NCI-H1092 (cell line): Measurements from ENCODE around the gene HTR7.
A peak's percentile ranks its signal among the peaks of the same experiment; 100 is the strongest.

Experiments
- DNase-seq: peaks from one replicate; lab custom pipeline; 2025; lab: John Stamatoyannopoulos, UW

Gene HTR7

GRCh38 chr10:90804354-90804753 is 53.5 kb downstream of the HTR7 start:
- DNase-seq, result no peak

- DNase-seq, result no peak
These were observed 56.2 kb downstream of the HTR7 start for GRCh38 chr10:90801608-90802007.

- DNase-seq, result no peak
These were observed 57.5 kb downstream of the HTR7 start for GRCh38 chr10:90800232-90800796.

GRCh38 chr10:90799172-90799571 is 58.7 kb downstream of the HTR7 start:
- no peak for DNase-seq

GRCh38 chr10:90798482-90798881 is 59.4 kb downstream of the HTR7 start:
- DNase-seq, result no peak

- no peak for DNase-seq
These were observed 67.4 kb downstream of the HTR7 start for GRCh38 chr10:90790422-90790821.

- DNase-seq, result no peak
These were observed 68.9 kb downstream of the HTR7 start for GRCh38 chr10:90788968-90789367.

- DNase-seq, result no peak
These were observed 69.7 kb downstream of the HTR7 start for GRCh38 chr10:90788199-90788491.

GRCh38 chr10:90787393-90788198 is 70.2 kb downstream of the HTR7 start:
- DNase-seq, result no peak

GRCh38 chr10:90785782-90786181 is 72.1 kb downstream of the HTR7 start:
- no peak for DNase-seq

GRCh38 chr10:90784771-90785170 is 73.1 kb downstream of the HTR7 start:
- no peak for DNase-seq

- no peak for DNase-seq
These were observed 77.4 kb downstream of the HTR7 start for GRCh38 chr10:90780488-90780887.

- DNase-seq, result no peak
These were observed 78.3 kb downstream of the HTR7 start for GRCh38 chr10:90779548-90779947.

GRCh38 chr10:90777621-90778020 is 80.2 kb downstream of the HTR7 start:
- no peak for DNase-seq

GRCh38 chr10:90775351-90776028 is 82.3 kb downstream of the HTR7 start:
- no peak for DNase-seq

GRCh38 chr10:90769946-90770841 is 87.6 kb downstream of the HTR7 start:
- no peak for DNase-seq

- peak; percentile 9 for DNase-seq
These were observed 106.5 kb downstream of the HTR7 start for GRCh38 chr10:90751107-90751997.

- no peak for DNase-seq
These were observed 111.0 kb downstream of the HTR7 start for GRCh38 chr10:90746829-90747228.

- DNase-seq, result no peak
These were observed 112.3 kb downstream of the HTR7 start for GRCh38 chr10:90745565-90745964.

GRCh38 chr10:90743291-90743690 is 114.5 kb downstream of the HTR7 start:
- no peak for DNase-seq

- DNase-seq, result no peak
These were observed 115.8 kb downstream of the HTR7 start for GRCh38 chr10:90741926-90742565.
